ENCODE data around the gene SLC39A1. TPM values are rescaled to one million over a fixed set of nuclear protein-coding genes. Genes with fewer than 3 reads are reported as not detected.
A peak's percentile ranks its signal among the peaks of the same experiment; 100 is the strongest.

SLC39A1 gene
- total RNA-seq, 2 experiments from 2014 or later, result 29.6 to 31.1 TPM

DNA sequence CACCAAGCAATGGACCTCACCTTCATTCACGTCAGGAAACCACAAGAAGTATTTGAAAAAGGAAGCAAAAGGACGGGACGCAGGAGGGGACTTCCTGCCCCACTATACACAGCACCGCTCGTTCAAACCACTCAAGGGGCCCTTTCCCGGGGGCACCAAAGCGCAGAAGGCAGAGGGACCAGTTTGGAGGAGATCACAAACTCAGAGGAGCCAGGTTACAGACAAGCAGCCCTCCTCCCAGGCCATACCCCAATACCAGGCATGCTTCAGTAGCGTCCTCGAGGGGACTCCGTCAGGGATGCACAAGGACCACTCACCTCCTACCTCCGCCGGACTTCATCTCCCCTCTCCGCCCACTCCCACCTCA is 5.6 kb downstream of the SLC39A1 start:
- H3K36me3 Mint-ChIP-seq, result peaks cover 16% of the 10 kb centered on the region
- DNase-seq (no peak), ATAC-seq (ENCODE audit: low read depth) (peak; percentile 19)
- H3K4me1 Mint-ChIP-seq, result peaks cover 45% of the 10 kb centered on the region
- peak overlapping the region; percentile 94 for H3K4me3 Mint-ChIP-seq
- peak overlapping the region; percentile 98 for H3K27ac Mint-ChIP-seq
- POLR2A ChIA-PET, result interaction anchor here (0.8 to 8.1 kb wide), 8 partner anchors 9 to 35 kb away, joined by 3 to 87 read pairs (median 18); partner anchors contain the start of genes CREB3L4, DENND4B, GATAD2B and JTB
- H3K27me3 Mint-ChIP-seq, result no peaks in the 10 kb centered on the region
- H3K9me3 Mint-ChIP-seq, result no peaks in the 10 kb centered on the region

DNA sequence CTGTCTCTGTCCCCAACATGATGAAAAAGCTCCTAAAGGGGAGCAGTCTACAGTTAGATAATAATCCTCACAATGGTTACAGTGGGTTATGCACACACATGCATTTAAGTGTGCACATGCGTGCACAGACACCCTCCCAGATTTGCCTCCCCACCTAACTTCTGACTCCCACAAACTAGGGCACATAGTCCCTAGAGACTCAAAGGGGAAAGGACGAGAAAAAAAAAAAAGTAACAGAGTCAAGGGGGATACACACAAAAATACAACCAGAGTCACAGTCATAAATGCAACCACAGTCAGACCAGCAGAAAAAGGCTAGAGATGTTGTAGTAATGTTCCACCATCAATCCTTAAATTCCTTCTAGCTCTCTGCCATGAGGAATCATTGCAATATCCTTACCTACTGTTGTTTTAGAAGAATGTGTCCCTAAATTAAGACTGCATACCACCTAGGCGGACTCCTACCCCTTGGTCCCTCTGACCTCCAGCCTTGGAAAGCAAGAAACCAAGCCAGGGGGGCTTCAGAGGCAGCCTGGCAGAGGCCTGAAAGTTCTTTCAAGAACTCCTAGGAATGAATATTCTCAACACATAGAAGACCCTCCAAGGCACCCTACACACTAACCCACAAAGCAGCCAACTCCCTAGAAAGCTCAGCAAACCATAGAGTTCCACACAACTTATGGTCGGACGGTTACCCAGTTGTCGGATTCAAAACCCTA is 6.2 kb downstream of the SLC39A1 start:
- ATAC-seq (ENCODE audit: low read depth), result no peak
- H3K4me3 Mint-ChIP-seq, result peak overlapping the region; percentile 94
- H3K4me1 Mint-ChIP-seq, result peaks cover 40% of the 10 kb centered on the region
- H3K9me3 Mint-ChIP-seq, result no peaks in the 10 kb centered on the region
- peaks cover 19% of the 10 kb centered on the region for H3K36me3 Mint-ChIP-seq
- POLR2A ChIA-PET, result interaction anchor here (1.2 to 8.1 kb wide), 7 partner anchors 10 to 35 kb away, joined by 3 to 87 read pairs (median 16); partner anchors contain the start of genes CREB3L4, DENND4B, GATAD2B and JTB
- DNase-seq, result no peak
- peak overlapping the region; percentile 98 for H3K27ac Mint-ChIP-seq
- no peaks in the 10 kb centered on the region for H3K27me3 Mint-ChIP-seq

DNA sequence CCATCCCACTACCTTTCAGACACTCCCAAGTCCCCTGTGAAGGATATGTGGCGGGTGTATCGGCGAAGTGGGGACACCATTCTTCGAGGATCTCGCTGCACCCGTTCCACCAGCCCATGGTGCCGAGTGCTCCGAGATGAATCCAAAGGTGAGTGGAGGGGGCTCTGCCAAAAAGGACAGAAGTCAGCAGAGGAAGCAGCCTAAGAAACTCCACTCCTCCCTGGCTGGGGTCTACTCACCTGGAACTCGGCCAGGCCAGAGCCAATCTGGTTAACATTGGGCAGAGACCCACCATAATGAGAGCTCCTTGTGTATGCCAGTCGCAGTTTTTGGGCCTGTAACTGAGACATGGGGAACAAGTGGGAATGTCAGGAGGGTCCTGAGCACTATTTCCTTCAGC is 8.5 kb downstream of the SLC39A1 start:
- ATAC-seq (ENCODE audit: low read depth) (no peak), DNase-seq (no peak)
- no peak overlapping the region for H3K27ac Mint-ChIP-seq
- peaks cover 39% of the 10 kb centered on the region for H3K4me1 Mint-ChIP-seq
- no peak overlapping the region for H3K4me3 Mint-ChIP-seq
- peaks cover 31% of the 10 kb centered on the region for H3K36me3 Mint-ChIP-seq
- H3K27me3 Mint-ChIP-seq, result no peaks in the 10 kb centered on the region
- POLR2A ChIA-PET, result interaction anchor here (1.1 to 8.1 kb wide), 5 partner anchors 8 to 73 kb away, joined by 3 to 87 read pairs (median 5); partner anchors contain the start of genes DENND4B, JTB and SLC39A1
- no peaks in the 10 kb centered on the region for H3K9me3 Mint-ChIP-seq

DNA sequence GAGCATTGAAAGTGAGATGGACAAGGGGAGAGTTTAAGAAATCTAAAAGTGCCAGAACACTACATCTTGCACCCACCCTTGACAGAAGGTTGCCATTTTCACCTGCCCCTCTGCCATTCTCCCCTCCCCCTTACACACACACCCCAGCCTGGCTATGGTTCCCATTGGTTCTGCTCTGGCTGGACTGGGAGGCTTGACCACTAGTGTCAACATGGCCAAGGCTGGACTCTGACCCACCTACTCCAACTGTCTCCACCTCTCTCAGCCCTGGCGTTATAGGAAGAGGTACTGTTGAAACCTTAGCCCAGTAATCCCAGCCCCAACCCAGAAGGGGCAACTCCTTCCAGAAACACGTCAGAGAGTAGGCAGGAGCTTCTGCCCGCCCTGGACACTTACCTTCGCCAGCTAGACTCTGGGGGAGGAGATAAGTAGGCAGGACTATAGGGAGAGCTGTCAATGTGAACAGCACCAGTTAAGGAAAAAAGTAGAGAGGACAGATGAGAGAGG is 9.4 kb downstream of the SLC39A1 start:
- DNase-seq, result no peak
- Mint-ChIP-seq H3K4me3 (no peak overlapping the region), H3K4me1 (peaks cover 39% of the 10 kb centered on the region), H3K36me3 (peaks cover 31% of the 10 kb centered on the region), H3K9me3 (no peaks in the 10 kb centered on the region), H3K27me3 (no peaks in the 10 kb centered on the region), H3K27ac (peak overlapping the region; percentile 36)
- ATAC-seq (ENCODE audit: low read depth), result no peak
- POLR2A ChIA-PET, result interaction anchor here (1.0 to 8.1 kb wide), 5 partner anchors 9 to 72 kb away, joined by 3 to 87 read pairs (median 4); partner anchors contain the start of genes DENND4B and SLC39A1

DNA sequence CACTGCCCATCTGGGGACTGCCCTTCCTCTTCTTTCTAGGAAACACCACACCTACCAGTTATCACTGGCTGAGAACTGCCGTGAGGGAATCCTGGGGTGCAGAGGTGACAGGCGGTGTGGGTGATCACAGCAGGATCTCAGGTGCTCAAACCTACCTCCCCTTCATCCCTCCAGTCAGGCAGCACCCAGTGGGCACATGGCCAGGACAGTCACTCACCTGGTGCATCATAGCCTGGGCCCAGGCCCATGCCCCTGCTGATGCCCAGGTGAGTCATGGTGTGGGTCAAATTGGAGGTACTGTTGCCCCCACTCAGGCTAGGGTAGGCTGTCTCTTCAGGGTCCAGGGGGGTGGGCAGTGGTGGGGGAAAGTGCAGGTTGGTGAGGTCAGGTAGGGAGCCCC is 11.5 kb downstream of the SLC39A1 start:
- peaks cover 33% of the 10 kb centered on the region for H3K4me1 Mint-ChIP-seq
- no peaks in the 10 kb centered on the region for H3K9me3 Mint-ChIP-seq
- ATAC-seq (ENCODE audit: low read depth) (no peak), DNase-seq (no peak)
- H3K27ac Mint-ChIP-seq, result no peak overlapping the region
- H3K27me3 Mint-ChIP-seq, result no peaks in the 10 kb centered on the region
- peaks cover 31% of the 10 kb centered on the region for H3K36me3 Mint-ChIP-seq
- no peak overlapping the region for H3K4me3 Mint-ChIP-seq
- POLR2A ChIA-PET, result no interaction called here

DNA sequence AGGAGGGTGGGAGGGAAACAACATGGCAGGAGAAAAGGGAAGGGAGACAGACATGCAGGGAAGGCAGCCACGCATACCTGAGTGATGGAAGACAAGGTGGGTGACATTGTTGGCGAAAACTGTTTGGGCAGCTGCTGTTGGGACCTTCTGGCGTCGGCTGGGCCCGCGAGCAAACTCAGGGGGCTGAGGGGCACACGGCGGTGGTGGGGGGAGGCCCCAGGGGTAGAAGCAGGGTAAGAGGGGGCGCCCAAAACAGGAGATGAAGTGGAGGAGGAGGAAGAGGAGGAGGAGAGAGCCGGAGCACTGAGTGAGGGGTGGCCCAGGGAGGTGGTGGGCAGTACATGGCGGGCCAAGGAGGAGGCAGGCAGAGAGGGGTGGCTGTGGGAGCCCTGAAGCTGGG is 12.2 kb downstream of the SLC39A1 start:
- peaks cover 27% of the 10 kb centered on the region for H3K4me1 Mint-ChIP-seq
- DNase-seq, result no peak
- peaks cover 31% of the 10 kb centered on the region for H3K36me3 Mint-ChIP-seq
- H3K9me3 Mint-ChIP-seq, result no peaks in the 10 kb centered on the region
- no peak for ATAC-seq (ENCODE audit: low read depth)
- no peak overlapping the region for H3K4me3 Mint-ChIP-seq
- no peaks in the 10 kb centered on the region for H3K27me3 Mint-ChIP-seq
- no peak overlapping the region for H3K27ac Mint-ChIP-seq
- POLR2A ChIA-PET, result no interaction called here

DNA sequence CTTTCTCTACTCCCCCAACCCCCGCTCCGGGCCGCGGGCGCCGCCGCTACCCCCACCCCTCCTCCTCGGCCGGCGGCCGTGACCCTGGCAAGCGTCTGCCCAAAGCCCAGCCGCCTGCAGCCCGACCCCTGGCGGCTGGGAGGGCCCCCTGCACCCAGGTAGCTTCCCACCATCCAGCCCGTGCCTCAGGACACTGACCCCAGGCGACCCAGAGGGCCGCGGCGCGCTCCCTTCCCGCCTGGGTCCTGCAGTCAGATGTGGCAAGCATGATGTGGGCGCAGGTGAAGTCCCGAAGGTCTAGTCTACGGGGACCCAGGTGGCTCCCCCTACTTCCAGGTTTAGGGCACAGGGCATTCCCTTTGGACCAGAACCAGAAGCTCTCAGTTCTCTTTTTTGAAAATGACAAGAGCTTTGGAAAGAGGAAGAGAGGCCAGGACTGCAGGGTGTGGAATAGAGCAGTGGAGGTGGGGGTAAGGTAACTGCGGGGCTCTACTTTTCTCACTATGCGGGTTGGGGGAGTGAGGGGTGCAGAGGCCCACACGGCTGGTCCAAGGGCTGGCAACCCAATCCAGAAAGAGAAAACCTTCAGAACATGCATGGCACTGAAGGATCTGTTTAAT is 16.6 kb downstream of the SLC39A1 start, which contains the start of gene DENND4B:
TSS of gene DENND4B (minus strand) at position 97 of the 620 bp plus-strand sequence. CDS start 2,344 bp downstream, outside the sequence.
- no peaks in the 10 kb centered on the region for H3K9me3 Mint-ChIP-seq
- DNase-seq (no peak), ATAC-seq (ENCODE audit: low read depth) (peak; percentile 58)
- peak within 1 kb of the TSS; percentile 95 for H3K4me3 Mint-ChIP-seq
- POLR2A ChIA-PET, result interaction anchor here (0.6 to 5.5 kb wide), 20 partner anchors 10 to 325 kb away, joined by 3 to 101 read pairs (median 6); partner anchors contain the start of genes CREB3L4, CRTC2, GATAD2B and HAX1
- no peaks in the 10 kb centered on the region for H3K27me3 Mint-ChIP-seq
- peaks cover 27% of the 10 kb centered on the region for H3K36me3 Mint-ChIP-seq
- peaks cover 32% of the 10 kb centered on the region for H3K4me1 Mint-ChIP-seq
- H3K27ac Mint-ChIP-seq, result peak within 1 kb of the TSS; percentile 96

DNA sequence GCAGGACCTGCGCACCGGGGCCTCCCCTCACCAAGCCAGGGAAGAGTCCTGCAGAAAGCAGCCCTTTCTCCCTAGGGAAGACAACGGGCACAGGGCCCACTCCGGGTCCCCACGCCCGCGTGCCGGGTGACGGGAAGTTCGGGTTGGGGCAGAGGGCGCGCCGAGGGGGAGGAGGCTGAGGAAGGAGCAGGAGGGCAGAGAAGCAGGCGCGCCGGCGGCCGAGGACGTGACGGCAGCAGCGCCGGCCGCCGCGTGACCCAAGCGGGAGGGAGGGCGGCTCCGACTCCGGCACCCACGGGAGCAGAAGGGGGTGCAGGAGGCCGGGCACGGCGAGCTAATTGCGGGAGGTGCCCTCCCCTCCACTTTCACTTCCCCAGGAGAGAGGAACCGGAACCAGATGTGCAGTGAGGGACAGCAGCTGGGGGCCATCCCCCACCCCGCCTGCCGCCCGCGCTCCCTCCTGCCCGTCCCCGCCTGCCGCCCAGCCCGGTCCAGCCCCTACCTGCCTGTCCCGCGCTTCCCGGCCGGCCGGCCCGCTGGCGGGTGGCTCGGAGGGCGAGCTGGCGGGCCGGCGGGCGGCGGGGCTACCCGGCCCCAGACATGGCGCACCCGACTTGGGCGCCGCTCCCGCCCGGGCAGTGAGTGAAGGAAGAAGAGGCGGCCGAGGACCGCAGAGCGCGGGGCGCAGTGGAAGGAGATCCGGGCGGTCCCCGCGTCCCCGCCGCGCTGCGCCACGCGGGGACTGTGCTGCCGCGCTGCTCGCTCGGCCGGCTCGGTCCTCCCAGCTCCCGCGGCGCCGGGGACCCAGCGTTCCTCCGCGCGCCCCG is 17.3 kb downstream of the SLC39A1 start:
- peaks cover 32% of the 10 kb centered on the region for H3K4me1 Mint-ChIP-seq
- H3K27ac Mint-ChIP-seq, result peak overlapping the region; percentile 96
- ATAC-seq (ENCODE audit: low read depth) (peak; percentile 50), DNase-seq (peak; percentile 84)
- H3K4me3 Mint-ChIP-seq, result peak overlapping the region; percentile 95
- H3K36me3 Mint-ChIP-seq, result peaks cover 25% of the 10 kb centered on the region
- POLR2A ChIA-PET, result interaction anchor here (0.6 to 5.5 kb wide), 26 partner anchors 9 to 414 kb away, joined by 3 to 101 read pairs (median 4); partner anchors contain the start of genes CREB3L4, CRTC2, GATAD2B and HAX1
- no peaks in the 10 kb centered on the region for H3K9me3 Mint-ChIP-seq
- no peaks in the 10 kb centered on the region for H3K27me3 Mint-ChIP-seq

DNA sequence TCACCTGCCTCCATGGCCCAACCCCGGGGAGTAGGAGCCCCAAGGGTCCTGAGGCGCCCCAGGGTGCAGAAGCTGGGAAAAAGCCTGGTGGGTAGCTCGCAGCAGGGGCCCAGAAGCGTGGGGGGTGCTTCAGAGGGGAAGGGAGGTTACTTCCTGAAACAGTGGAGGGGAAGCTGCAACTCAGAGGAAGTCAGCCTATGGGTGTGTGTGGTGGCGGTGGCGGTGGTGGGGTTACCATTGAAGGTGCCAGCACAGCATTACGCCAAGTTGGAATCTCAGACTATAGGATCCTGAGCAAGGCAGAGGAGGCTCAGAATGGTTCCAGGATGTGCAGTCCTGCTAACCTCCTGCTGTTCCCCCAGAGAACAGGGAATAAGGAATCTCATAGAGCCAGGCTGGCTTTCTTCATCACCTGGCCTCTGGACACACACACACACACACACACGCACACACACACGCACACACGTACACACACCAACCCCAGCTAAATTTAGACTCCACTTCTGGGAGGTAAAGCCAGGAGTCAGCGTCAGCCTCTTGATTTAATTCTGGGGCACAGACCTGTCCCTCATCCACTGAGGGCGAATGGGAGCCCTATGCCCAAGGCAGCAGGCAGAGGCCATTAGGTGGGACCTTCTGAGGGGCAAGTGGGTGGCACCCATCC is 18.1 kb downstream of the SLC39A1 start:
- H3K36me3 Mint-ChIP-seq, result peaks cover 23% of the 10 kb centered on the region
- H3K4me1 Mint-ChIP-seq, result peaks cover 24% of the 10 kb centered on the region
- POLR2A ChIA-PET, result interaction anchor here (0.7 to 5.5 kb wide), 23 partner anchors 9 to 413 kb away, joined by 3 to 101 read pairs (median 5); partner anchors contain the start of genes CREB3L4, CRTC2, GATAD2B and HAX1
- ATAC-seq (ENCODE audit: low read depth), result peak; percentile 69
- DNase-seq, result peak; percentile 87
- H3K27me3 Mint-ChIP-seq, result no peaks in the 10 kb centered on the region
- H3K27ac Mint-ChIP-seq, result peak overlapping the region; percentile 96
- no peaks in the 10 kb centered on the region for H3K9me3 Mint-ChIP-seq
- peak overlapping the region; percentile 95 for H3K4me3 Mint-ChIP-seq

DNA sequence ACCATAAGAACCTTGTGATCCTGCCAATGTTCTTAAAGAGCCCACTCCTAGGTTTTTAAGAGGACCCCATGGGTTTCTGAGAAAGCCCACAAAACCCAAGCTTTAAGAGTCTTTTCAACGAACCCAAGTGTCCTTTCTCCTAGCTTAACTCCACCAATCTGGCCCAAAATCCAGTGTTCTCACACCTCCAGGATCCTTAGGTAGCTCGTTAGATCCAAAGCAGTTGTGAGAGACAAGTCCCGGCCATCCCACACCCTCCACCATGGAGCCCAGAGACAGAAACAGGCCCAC is 18.6 kb downstream of the SLC39A1 start:
- H3K9me3 Mint-ChIP-seq, result no peaks in the 10 kb centered on the region
- peaks cover 22% of the 10 kb centered on the region for H3K4me1 Mint-ChIP-seq
- H3K27me3 Mint-ChIP-seq, result no peaks in the 10 kb centered on the region
- ATAC-seq (ENCODE audit: low read depth), result no peak
- H3K36me3 Mint-ChIP-seq, result peaks cover 22% of the 10 kb centered on the region
- peak overlapping the region; percentile 96 for H3K27ac Mint-ChIP-seq
- DNase-seq, result no peak
- POLR2A ChIA-PET, result interaction anchor here (0.7 to 5.5 kb wide), 18 partner anchors 8 to 213 kb away, joined by 3 to 101 read pairs (median 6); partner anchors contain the start of genes CREB3L4, CRTC2, GATAD2B and JTB
- peak overlapping the region; percentile 95 for H3K4me3 Mint-ChIP-seq

DNA sequence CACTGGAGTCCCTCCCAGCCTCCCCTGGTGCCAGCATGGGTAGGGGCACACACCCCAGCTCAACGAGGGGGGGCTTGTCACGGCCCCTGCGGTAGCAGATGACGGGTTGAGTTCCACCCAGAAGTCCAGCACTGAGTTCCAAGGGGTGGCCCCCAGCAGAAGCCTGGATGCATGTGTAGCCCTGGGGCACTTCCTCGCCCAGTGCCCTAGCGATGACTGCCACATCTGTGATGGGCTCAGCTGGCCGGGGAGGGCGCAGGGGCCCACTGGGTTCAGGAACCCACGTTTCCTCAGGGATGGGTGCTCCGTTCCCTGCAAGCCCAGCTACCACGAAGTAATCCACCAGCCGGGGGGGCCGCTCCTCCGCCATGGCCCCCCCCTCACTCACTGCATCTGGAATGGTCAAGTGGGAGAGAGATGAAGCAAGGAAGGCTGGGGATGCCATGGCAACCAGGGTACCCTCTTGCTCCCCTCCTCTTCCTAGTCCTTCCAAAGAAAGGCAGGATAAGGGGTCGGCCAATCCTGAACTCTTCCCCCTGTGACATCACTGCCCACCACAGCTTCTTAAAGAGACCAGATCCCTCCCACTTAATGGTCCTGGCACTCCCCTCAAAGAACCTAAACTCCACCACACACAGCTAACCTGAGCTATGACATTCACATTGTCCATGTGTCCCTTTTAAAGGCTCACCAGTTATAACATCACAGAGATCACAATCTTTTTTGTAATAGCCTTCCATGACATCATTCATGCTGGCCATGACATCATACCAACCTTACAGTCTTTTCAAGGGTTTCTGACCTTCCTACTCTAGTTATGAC is 19.1 kb downstream of the SLC39A1 start:
- DNase-seq (no peak), ATAC-seq (ENCODE audit: low read depth) (no peak)
- POLR2A ChIA-PET, result interaction anchor here (0.6 to 5.5 kb wide), 19 partner anchors 8 to 213 kb away, joined by 3 to 101 read pairs (median 5); partner anchors contain the start of genes CREB3L4, CRTC2, GATAD2B and JTB
- Mint-ChIP-seq H3K27me3 (no peaks in the 10 kb centered on the region), H3K4me3 (peak overlapping the region; percentile 95), H3K4me1 (peaks cover 22% of the 10 kb centered on the region), H3K36me3 (peaks cover 22% of the 10 kb centered on the region), H3K9me3 (no peaks in the 10 kb centered on the region), H3K27ac (peak overlapping the region; percentile 96)

Data from activated naive CD8-positive, alpha-beta T cell treated with anti-CD3 and anti-CD28 coated beads, Interleukin-2, amount 10 ng/mL, durations not matched to agents 7 days and 5 days (primary cell).